Measurements from ENCODE around the gene HMGB2.

HMGB2 gene

GRCh38 chr4:173319696-173320095, 14.5 kb downstream of the HMGB2 start:
- Histone ChIP-seq H3K79me1 (ENCODE audit: low read length) (no peaks in the 10 kb centered on the region), H2AK5ac (ENCODE audit: low read length) (no peak overlapping the region), H2BK15ac (replicated peaks; ENCODE audit: low read depth) (no peak overlapping the region), H3K79me2 (ENCODE audit: control insufficient read depth, insufficient read depth, low read length) (no peaks in the 10 kb centered on the region), H4K8ac (ENCODE audit: low read depth, low read length) (no peak overlapping the region), H3K56ac (ENCODE audit: low read length) (no peak overlapping the region), H3K18ac (ENCODE audit: low read length) (no peak overlapping the region), H3K27me3 (ENCODE audit: insufficient read depth, low read length, poor library complexity) (no peaks in the 10 kb centered on the region), H3K4me3 (ENCODE audit: low read length) (no peak overlapping the region), H3K9ac (ENCODE audit: low read length) (no peak overlapping the region), H3K27ac (ENCODE audit: low read depth, low read length) (no peak overlapping the region), H2BK5ac (ENCODE audit: low read length) (no peak overlapping the region), H2BK120ac (ENCODE audit: low read depth, low read length) (no peak overlapping the region), H3K4me1 (ENCODE audit: control insufficient read depth, low read depth, low read length) (no peaks in the 10 kb centered on the region), H3K4me2 (ENCODE audit: low read length) (no peak overlapping the region), H3K23ac (ENCODE audit: low read length) (no peak overlapping the region), H4K5ac (ENCODE audit: low read length) (no peak overlapping the region), H3K36me3 (ENCODE audit: control insufficient read depth, insufficient read depth, low read length) (no peaks in the 10 kb centered on the region), H3K4ac (ENCODE audit: low read depth, low read length) (no peak overlapping the region)
- DNase-seq: no peak
- WGBS (ENCODE audit: extremely low coverage, insufficient coverage, low lambda C conversion rate): no CpG with 5 or more reads among the region's 2 CpGs

GRCh38 chr4:173318648-173319211, 15.4 kb downstream of the HMGB2 start:
- H3K27ac ChIP-seq (ENCODE audit: low read depth, low read length): no peak overlapping the region
- no peak overlapping the region for H4K5ac ChIP-seq (ENCODE audit: low read length)
- no peaks in the 10 kb centered on the region for H3K4me1 ChIP-seq (ENCODE audit: control insufficient read depth, low read depth, low read length)
- H3K4ac ChIP-seq (ENCODE audit: low read depth, low read length): no peak overlapping the region
- no peak overlapping the region for H3K4me2 ChIP-seq (ENCODE audit: low read length)
- H3K9ac ChIP-seq (ENCODE audit: low read length): no peak overlapping the region
- WGBS (ENCODE audit: extremely low coverage, insufficient coverage, low lambda C conversion rate): no CpG with 5 or more reads among the region's 3 CpGs
- no peak overlapping the region for H2BK5ac ChIP-seq (ENCODE audit: low read length)
- H2BK15ac ChIP-seq (replicated peaks; ENCODE audit: low read depth): no peak overlapping the region
- H2AK5ac ChIP-seq (ENCODE audit: low read length): no peak overlapping the region
- no peak overlapping the region for H4K8ac ChIP-seq (ENCODE audit: low read depth, low read length)
- H3K18ac ChIP-seq (ENCODE audit: low read length): no peak overlapping the region
- peak; percentile 18 for DNase-seq
- no peak overlapping the region for H3K23ac ChIP-seq (ENCODE audit: low read length)
- H3K36me3 ChIP-seq (ENCODE audit: control insufficient read depth, insufficient read depth, low read length): no peaks in the 10 kb centered on the region
- no peaks in the 10 kb centered on the region for H3K79me1 ChIP-seq (ENCODE audit: low read length)
- H3K56ac ChIP-seq (ENCODE audit: low read length): no peak overlapping the region
- no peak overlapping the region for H3K4me3 ChIP-seq (ENCODE audit: low read length)
- H2BK120ac ChIP-seq (ENCODE audit: low read depth, low read length): no peak overlapping the region
- no peaks in the 10 kb centered on the region for H3K27me3 ChIP-seq (ENCODE audit: insufficient read depth, low read length, poor library complexity)
- H3K79me2 ChIP-seq (ENCODE audit: control insufficient read depth, insufficient read depth, low read length): no peaks in the 10 kb centered on the region

- H3K9ac ChIP-seq (ENCODE audit: low read length): no peak overlapping the region
- no peak overlapping the region for H3K18ac ChIP-seq (ENCODE audit: low read length)
- H4K8ac ChIP-seq (ENCODE audit: low read depth, low read length): no peak overlapping the region
- no peaks in the 10 kb centered on the region for H3K36me3 ChIP-seq (ENCODE audit: control insufficient read depth, insufficient read depth, low read length)
- no peak overlapping the region for H3K23ac ChIP-seq (ENCODE audit: low read length)
- H3K4ac ChIP-seq (ENCODE audit: low read depth, low read length): no peak overlapping the region
- H3K27me3 ChIP-seq (ENCODE audit: insufficient read depth, low read length, poor library complexity): no peaks in the 10 kb centered on the region
- H2BK120ac ChIP-seq (ENCODE audit: low read depth, low read length): no peak overlapping the region
- no peak overlapping the region for H3K4me3 ChIP-seq (ENCODE audit: low read length)
- no peaks in the 10 kb centered on the region for H3K4me1 ChIP-seq (ENCODE audit: control insufficient read depth, low read depth, low read length)
- no peak overlapping the region for H3K56ac ChIP-seq (ENCODE audit: low read length)
- no peaks in the 10 kb centered on the region for H3K79me2 ChIP-seq (ENCODE audit: control insufficient read depth, insufficient read depth, low read length)
- no peak overlapping the region for H3K27ac ChIP-seq (ENCODE audit: low read depth, low read length)
- no peaks in the 10 kb centered on the region for H3K79me1 ChIP-seq (ENCODE audit: low read length)
- no peak for DNase-seq
- H2BK5ac ChIP-seq (ENCODE audit: low read length): no peak overlapping the region
- no peak overlapping the region for H4K5ac ChIP-seq (ENCODE audit: low read length)
- H2BK15ac ChIP-seq (replicated peaks; ENCODE audit: low read depth): no peak overlapping the region
- H3K4me2 ChIP-seq (ENCODE audit: low read length): no peak overlapping the region
- H2AK5ac ChIP-seq (ENCODE audit: low read length): no peak overlapping the region
Observed at GRCh38 chr4:173318240-173318639, 15.9 kb downstream of the HMGB2 start.

GRCh38 chr4:173317004-173317403, 17.2 kb downstream of the HMGB2 start:
- Histone ChIP-seq H3K79me1 (ENCODE audit: low read length) (no peaks in the 10 kb centered on the region), H3K9ac (ENCODE audit: low read length) (no peak overlapping the region), H3K36me3 (ENCODE audit: control insufficient read depth, insufficient read depth, low read length) (no peaks in the 10 kb centered on the region), H4K5ac (ENCODE audit: low read length) (no peak overlapping the region), H2BK120ac (ENCODE audit: low read depth, low read length) (no peak overlapping the region), H4K8ac (ENCODE audit: low read depth, low read length) (no peak overlapping the region), H3K79me2 (ENCODE audit: control insufficient read depth, insufficient read depth, low read length) (no peaks in the 10 kb centered on the region), H2BK5ac (ENCODE audit: low read length) (no peak overlapping the region), H3K4me2 (ENCODE audit: low read length) (no peak overlapping the region), H3K4me3 (ENCODE audit: low read length) (no peak overlapping the region), H3K18ac (ENCODE audit: low read length) (no peak overlapping the region), H3K27ac (ENCODE audit: low read depth, low read length) (no peak overlapping the region), H3K27me3 (ENCODE audit: insufficient read depth, low read length, poor library complexity) (no peaks in the 10 kb centered on the region), H3K4ac (ENCODE audit: low read depth, low read length) (no peak overlapping the region), H2BK15ac (replicated peaks; ENCODE audit: low read depth) (no peak overlapping the region), H3K4me1 (ENCODE audit: control insufficient read depth, low read depth, low read length) (no peaks in the 10 kb centered on the region), H3K56ac (ENCODE audit: low read length) (no peak overlapping the region), H2AK5ac (ENCODE audit: low read length) (no peak overlapping the region), H3K23ac (ENCODE audit: low read length) (no peak overlapping the region)
- DNase-seq: peak; percentile 65
- WGBS (ENCODE audit: extremely low coverage, insufficient coverage, low lambda C conversion rate): no CpG with 5 or more reads among the region's 3 CpGs

GRCh38 chr4:173316060-173316459, 18.1 kb downstream of the HMGB2 start:
- Histone ChIP-seq H3K79me1 (ENCODE audit: low read length) (no peaks in the 10 kb centered on the region), H3K4me3 (ENCODE audit: low read length) (no peak overlapping the region)
- DNase-seq: no peak

GRCh38 chr4:173314715-173315114, 19.4 kb downstream of the HMGB2 start:
- H3K4me1 ChIP-seq (ENCODE audit: control insufficient read depth, low read depth, low read length): no peaks in the 10 kb centered on the region
- no peak overlapping the region for H3K4me2 ChIP-seq (ENCODE audit: low read length)
- H3K4me3 ChIP-seq (ENCODE audit: low read length): no peak overlapping the region
- H3K79me1 ChIP-seq (ENCODE audit: low read length): no peaks in the 10 kb centered on the region
- no peak overlapping the region for H3K4ac ChIP-seq (ENCODE audit: low read depth, low read length)
- no peaks in the 10 kb centered on the region for H3K79me2 ChIP-seq (ENCODE audit: control insufficient read depth, insufficient read depth, low read length)
- H3K18ac ChIP-seq (ENCODE audit: low read length): no peak overlapping the region
- no peaks in the 10 kb centered on the region for H3K27me3 ChIP-seq (ENCODE audit: insufficient read depth, low read length, poor library complexity)
- no peak overlapping the region for H2BK5ac ChIP-seq (ENCODE audit: low read length)
- no peak overlapping the region for H2BK15ac ChIP-seq (replicated peaks; ENCODE audit: low read depth)
- H4K5ac ChIP-seq (ENCODE audit: low read length): no peak overlapping the region
- no peak overlapping the region for H3K27ac ChIP-seq (ENCODE audit: low read depth, low read length)
- H3K56ac ChIP-seq (ENCODE audit: low read length): no peak overlapping the region
- no CpG with 5 or more reads among the region's 3 CpGs for WGBS (ENCODE audit: extremely low coverage, insufficient coverage, low lambda C conversion rate)
- H4K8ac ChIP-seq (ENCODE audit: low read depth, low read length): no peak overlapping the region
- no peak overlapping the region for H2BK120ac ChIP-seq (ENCODE audit: low read depth, low read length)
- H2AK5ac ChIP-seq (ENCODE audit: low read length): no peak overlapping the region
- no peak overlapping the region for H3K9ac ChIP-seq (ENCODE audit: low read length)
- no peaks in the 10 kb centered on the region for H3K36me3 ChIP-seq (ENCODE audit: control insufficient read depth, insufficient read depth, low read length)
- DNase-seq: no peak
- no peak overlapping the region for H3K23ac ChIP-seq (ENCODE audit: low read length)

More at GRCh38 chr4:173316060-173316459, 18.1 kb downstream of the HMGB2 start:
- Histone ChIP-seq H3K9ac (ENCODE audit: low read length) (no peak overlapping the region), H4K8ac (ENCODE audit: low read depth, low read length) (no peak overlapping the region), H3K18ac (ENCODE audit: low read length) (no peak overlapping the region), H2BK5ac (ENCODE audit: low read length) (no peak overlapping the region), H3K27ac (ENCODE audit: low read depth, low read length) (no peak overlapping the region), H3K23ac (ENCODE audit: low read length) (no peak overlapping the region), H3K4me1 (ENCODE audit: control insufficient read depth, low read depth, low read length) (no peaks in the 10 kb centered on the region), H2BK15ac (replicated peaks; ENCODE audit: low read depth) (no peak overlapping the region), H2AK5ac (ENCODE audit: low read length) (no peak overlapping the region), H3K27me3 (ENCODE audit: insufficient read depth, low read length, poor library complexity) (no peaks in the 10 kb centered on the region), H3K56ac (ENCODE audit: low read length) (no peak overlapping the region), H3K4ac (ENCODE audit: low read depth, low read length) (no peak overlapping the region), H3K4me2 (ENCODE audit: low read length) (no peak overlapping the region), H4K5ac (ENCODE audit: low read length) (no peak overlapping the region), H2BK120ac (ENCODE audit: low read depth, low read length) (no peak overlapping the region), H3K36me3 (ENCODE audit: control insufficient read depth, insufficient read depth, low read length) (no peaks in the 10 kb centered on the region), H3K79me2 (ENCODE audit: control insufficient read depth, insufficient read depth, low read length) (no peaks in the 10 kb centered on the region)
- WGBS (ENCODE audit: extremely low coverage, insufficient coverage, low lambda C conversion rate): 100% methylated on average over 1 of the region's 2 CpGs

Measured in mesendoderm (in vitro differentiated cells).